Memory B cell (primary cell): ENCODE results near the gene COG7.
"Not testable (repeated sequence)": the region's sequence is repeated elsewhere in the genome, so short reads cannot be mapped to it uniquely, and the experiment has no call there.

ENCODE experiments used
- ATAC-seq: fragments of 150-1000 bp; cut with Tn5 transposase; 2 replicates; pipeline ENCODE4 v1.10.0; 2021; ENCODE audit warnings: low read depth, mild to moderate bottlenecking, moderate library complexity
- DNase-seq, 2 donors: peaks; one replicate each; pipeline ENCODE4 v3.0.0; 2022; ENCODE audit warnings: low spot score in 2 of 2
- H3K27ac Mint-ChIP-seq: one replicate; pipeline ENCODE4 v1.8.0; 2022; ENCODE audit warnings: mild to moderate bottlenecking, moderate library complexity, mixed read lengths
- H3K27me3 Mint-ChIP-seq: one replicate; pipeline ENCODE4 v1.8.0; 2022; ENCODE audit warnings: mixed read lengths
- H3K36me3 Mint-ChIP-seq: one replicate; pipeline ENCODE4 v1.8.0; 2022; ENCODE audit warnings: mild to moderate bottlenecking, mixed read lengths
- H3K4me1 Mint-ChIP-seq: one replicate; pipeline ENCODE4 v1.8.0; 2022; ENCODE audit warnings: mixed read lengths
- H3K4me3 Mint-ChIP-seq: one replicate; pipeline ENCODE4 v1.8.0; 2022; ENCODE audit warnings: mild to moderate bottlenecking, moderate library complexity, mixed read lengths
- H3K9me3 Mint-ChIP-seq: one replicate; pipeline ENCODE4 v1.8.0; 2022; ENCODE audit warnings: mixed read lengths

The COG7 gene

GRCh38 chr16:23453338-23454052 lies 506 bp upstream of the COG7 start:
- H3K36me3 Mint-ChIP-seq, result peaks cover 1% of the 10 kb centered on the region
- H3K9me3 Mint-ChIP-seq, result no peaks in the 10 kb centered on the region
- DNase-seq (no peak), ATAC-seq (no peak)
- H3K27ac Mint-ChIP-seq, result peak overlapping the region; percentile 83
- H3K27me3 Mint-ChIP-seq, result no peaks in the 10 kb centered on the region
- H3K4me3 Mint-ChIP-seq, result peak overlapping the region; percentile 97
- peaks cover 7% of the 10 kb centered on the region for H3K4me1 Mint-ChIP-seq

GRCh38 chr16:23452221-23452571 lies 793 bp downstream of the COG7 start:
- Mint-ChIP-seq H3K4me3 (peak overlapping the region; percentile 97), H3K9me3 (no peaks in the 10 kb centered on the region), H3K4me1 (peaks cover 9% of the 10 kb centered on the region), H3K27ac (peak overlapping the region; percentile 83), H3K27me3 (no peaks in the 10 kb centered on the region), H3K36me3 (peaks cover 2% of the 10 kb centered on the region)
- DNase-seq (no peak), ATAC-seq (no peak)

GRCh38 chr16:23448392-23448791 lies 4.6 kb downstream of the COG7 start:
- ATAC-seq (no peak), DNase-seq (no peak)
- Mint-ChIP-seq H3K27ac (no peak overlapping the region), H3K9me3 (no peaks in the 10 kb centered on the region), H3K4me3 (no peak overlapping the region), H3K27me3 (no peaks in the 10 kb centered on the region), H3K4me1 (peaks cover 9% of the 10 kb centered on the region), H3K36me3 (peaks cover 4% of the 10 kb centered on the region)

GRCh38 chr16:23437542-23437941 lies 15.4 kb downstream of the COG7 start:
- H3K9me3 Mint-ChIP-seq, H3K4me3 Mint-ChIP-seq, H3K27me3 Mint-ChIP-seq, H3K27ac Mint-ChIP-seq, DNase-seq, ATAC-seq, H3K4me1 Mint-ChIP-seq: not testable (repeated sequence)
- peaks cover 19% of the 10 kb centered on the region for H3K36me3 Mint-ChIP-seq

- ATAC-seq, result no peak
- H3K36me3 Mint-ChIP-seq, result peaks cover 19% of the 10 kb centered on the region
- H3K9me3 Mint-ChIP-seq, result no peaks in the 10 kb centered on the region
- DNase-seq, result no peak
- H3K4me1 Mint-ChIP-seq, result no peaks in the 10 kb centered on the region
- H3K27me3 Mint-ChIP-seq, result no peaks in the 10 kb centered on the region
- H3K27ac Mint-ChIP-seq, result no peak overlapping the region
- no peak overlapping the region for H3K4me3 Mint-ChIP-seq
These were observed 16.0 kb downstream of the COG7 start for GRCh38 chr16:23436951-23437350.

GRCh38 chr16:23435500-23435899 lies 17.5 kb downstream of the COG7 start:
- no peaks in the 10 kb centered on the region for H3K4me1 Mint-ChIP-seq
- peak; percentile 94 for ATAC-seq
- H3K9me3 Mint-ChIP-seq, result no peaks in the 10 kb centered on the region
- H3K4me3 Mint-ChIP-seq, result no peak overlapping the region
- no peaks in the 10 kb centered on the region for H3K27me3 Mint-ChIP-seq
- no peak overlapping the region for H3K27ac Mint-ChIP-seq
- peaks cover 12% of the 10 kb centered on the region for H3K36me3 Mint-ChIP-seq
- DNase-seq, result peak; percentile 57 to 61

- no peaks in the 10 kb centered on the region for H3K9me3 Mint-ChIP-seq
- H3K4me3 Mint-ChIP-seq, result no peak overlapping the region
- no peaks in the 10 kb centered on the region for H3K4me1 Mint-ChIP-seq
- no peak overlapping the region for H3K27ac Mint-ChIP-seq
- peaks cover 13% of the 10 kb centered on the region for H3K36me3 Mint-ChIP-seq
- ATAC-seq (peak; percentile 31), DNase-seq (peak; percentile 50 to 68)
- no peaks in the 10 kb centered on the region for H3K27me3 Mint-ChIP-seq
These were observed 18.6 kb downstream of the COG7 start for GRCh38 chr16:23434380-23434779.

GRCh38 chr16:23433261-23433920 lies 19.6 kb downstream of the COG7 start:
- H3K4me1 Mint-ChIP-seq, result no peaks in the 10 kb centered on the region
- DNase-seq (no peak), ATAC-seq (no peak)
- no peaks in the 10 kb centered on the region for H3K9me3 Mint-ChIP-seq
- no peak overlapping the region for H3K4me3 Mint-ChIP-seq
- H3K27ac Mint-ChIP-seq, result no peak overlapping the region
- H3K27me3 Mint-ChIP-seq, result no peaks in the 10 kb centered on the region
- peaks cover 11% of the 10 kb centered on the region for H3K36me3 Mint-ChIP-seq

GRCh38 chr16:23432176-23433128 lies 20.5 kb downstream of the COG7 start:
- Mint-ChIP-seq H3K4me1 (no peaks in the 10 kb centered on the region), H3K9me3 (no peaks in the 10 kb centered on the region), H3K4me3 (no peak overlapping the region), H3K27me3 (no peaks in the 10 kb centered on the region), H3K27ac (no peak overlapping the region), H3K36me3 (peaks cover 11% of the 10 kb centered on the region)
- no peak for ATAC-seq
- DNase-seq, result no peak

- H3K9me3 Mint-ChIP-seq, result no peaks in the 10 kb centered on the region
- H3K36me3 Mint-ChIP-seq, result peaks cover 16% of the 10 kb centered on the region
- H3K27me3 Mint-ChIP-seq, result no peaks in the 10 kb centered on the region
- H3K4me1 Mint-ChIP-seq, result no peaks in the 10 kb centered on the region
- no peak for ATAC-seq
- DNase-seq, result no peak
- no peak overlapping the region for H3K4me3 Mint-ChIP-seq
- no peak overlapping the region for H3K27ac Mint-ChIP-seq
These were observed 24.6 kb downstream of the COG7 start for GRCh38 chr16:23428351-23428750.

GRCh38 chr16:23424292-23424958 lies 28.6 kb downstream of the COG7 start:
- no peak overlapping the region for H3K27ac Mint-ChIP-seq
- H3K36me3 Mint-ChIP-seq, result peaks cover 20% of the 10 kb centered on the region
- ATAC-seq (no peak), DNase-seq (no peak)
- H3K27me3 Mint-ChIP-seq, result no peaks in the 10 kb centered on the region
- no peaks in the 10 kb centered on the region for H3K9me3 Mint-ChIP-seq
- H3K4me1 Mint-ChIP-seq, result no peaks in the 10 kb centered on the region
- no peak overlapping the region for H3K4me3 Mint-ChIP-seq

- Mint-ChIP-seq H3K4me3 (no peak overlapping the region), H3K36me3 (peaks cover 18% of the 10 kb centered on the region), H3K27ac (no peak overlapping the region), H3K27me3 (no peaks in the 10 kb centered on the region), H3K9me3 (no peaks in the 10 kb centered on the region), H3K4me1 (no peaks in the 10 kb centered on the region)
- ATAC-seq (no peak), DNase-seq (no peak)
These were observed 29.4 kb downstream of the COG7 start for GRCh38 chr16:23423496-23424049.

- no peak for DNase-seq
- no peak for ATAC-seq
- Mint-ChIP-seq H3K27me3 (no peaks in the 10 kb centered on the region), H3K4me1 (no peaks in the 10 kb centered on the region), H3K4me3 (no peak overlapping the region), H3K27ac (no peak overlapping the region), H3K36me3 (peaks cover 22% of the 10 kb centered on the region), H3K9me3 (no peaks in the 10 kb centered on the region)
These were observed 33.0 kb downstream of the COG7 start for GRCh38 chr16:23420011-23420410.
